GM21825 (cell line): ENCODE measurements around the gene NIBAN1.
"Not testable (repeated sequence)": the region's sequence is repeated elsewhere in the genome, so short reads cannot be mapped to it uniquely, and the experiment has no call there.

Source experiments
- ATAC-seq: cut with Tn5 transposase; IDR thresholded peaks from one replicate; pipeline ENCODE4 v1.9.1; 2021; ENCODE audit warnings: mild to moderate bottlenecking, moderate library complexity; ENCODE audit not compliant: unreplicated experiment

NIBAN1 gene

DNA sequence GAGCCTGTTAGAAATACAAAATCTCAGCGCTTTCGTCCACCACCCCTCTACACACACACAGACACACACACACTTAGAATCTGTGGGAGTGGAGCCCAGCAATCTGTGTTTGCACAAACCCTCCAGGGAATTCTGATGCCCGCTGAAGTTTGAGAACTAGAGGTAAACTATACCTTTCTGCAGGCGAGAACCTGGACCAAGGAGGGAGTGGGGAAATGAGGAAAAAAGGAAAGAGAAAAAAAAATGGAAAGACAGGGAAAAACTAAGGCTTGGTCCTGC, 468 bp upstream of the NIBAN1 start:
- no peak for ATAC-seq

DNA sequence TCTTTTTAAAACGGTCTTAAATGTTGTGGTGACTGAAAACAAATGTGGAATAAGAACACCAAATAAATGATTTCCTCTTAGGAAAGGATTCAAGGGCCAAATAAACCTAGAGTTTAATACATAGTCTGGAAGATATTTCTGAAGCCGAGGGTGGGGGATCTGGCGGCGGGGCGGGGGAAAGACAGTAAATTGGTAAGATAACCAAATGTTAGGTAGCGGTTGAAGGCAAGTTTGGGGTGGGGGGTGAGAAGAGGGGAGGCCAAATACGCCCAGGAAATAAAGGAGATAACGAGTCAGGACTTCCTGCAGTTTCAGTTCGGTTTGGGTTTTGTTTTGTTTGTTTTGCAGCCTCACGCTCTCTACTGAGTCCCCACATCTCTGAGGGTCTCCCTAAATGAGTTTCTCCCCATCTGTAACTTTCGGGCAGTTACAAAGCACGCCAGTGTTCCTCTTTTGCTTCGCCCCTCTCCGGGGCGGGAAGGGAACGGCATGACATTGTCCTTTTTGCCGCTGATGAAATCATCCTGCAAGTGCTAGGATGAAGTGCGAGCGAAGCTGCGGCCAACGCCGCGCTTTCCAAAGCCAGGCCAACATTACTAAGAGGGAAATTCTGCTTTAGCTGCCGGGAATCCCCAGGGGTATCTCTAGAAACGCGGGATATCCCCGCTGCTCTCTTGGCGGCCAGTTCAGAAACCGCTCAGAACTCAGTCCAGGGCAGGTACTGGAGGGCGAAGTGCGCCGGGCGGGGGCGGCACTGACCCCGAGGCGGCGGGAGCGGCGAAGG, 844 bp downstream of the NIBAN1 start:
- peak; percentile 61 for ATAC-seq

- ATAC-seq: no peak
Measured at GRCh38 chr1:184972315-184973055, 1.8 kb downstream of the NIBAN1 start.

- ATAC-seq: no peak
Measured at GRCh38 chr1:184971522-184972265, 2.6 kb downstream of the NIBAN1 start.

DNA sequence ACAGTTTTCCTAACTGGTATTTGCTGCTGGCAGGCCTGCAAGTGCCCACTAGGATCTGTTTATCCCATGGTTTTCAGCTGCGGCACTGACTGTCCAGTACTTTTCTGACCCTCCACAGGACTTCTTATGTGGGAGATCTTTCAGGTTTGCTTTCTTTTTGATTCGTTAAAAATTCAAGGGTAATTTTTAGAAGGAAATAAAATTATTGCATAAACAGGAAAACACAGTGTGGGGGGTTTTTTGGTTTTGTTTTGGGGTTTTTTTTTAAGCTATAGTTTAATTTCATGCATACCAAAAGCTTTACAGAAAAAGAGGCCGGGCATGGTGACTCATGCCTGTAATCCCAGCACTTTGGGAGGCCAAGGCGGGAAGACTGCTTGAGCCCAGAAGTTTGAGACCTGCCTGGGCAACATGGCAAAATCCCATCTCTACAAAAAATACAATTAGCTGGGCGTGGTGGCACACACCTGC, 3.6 kb downstream of the NIBAN1 start:
- no peak for ATAC-seq

- no peak for ATAC-seq
Measured at GRCh38 chr1:184966989-184967388, 7.3 kb downstream of the NIBAN1 start.

DNA sequence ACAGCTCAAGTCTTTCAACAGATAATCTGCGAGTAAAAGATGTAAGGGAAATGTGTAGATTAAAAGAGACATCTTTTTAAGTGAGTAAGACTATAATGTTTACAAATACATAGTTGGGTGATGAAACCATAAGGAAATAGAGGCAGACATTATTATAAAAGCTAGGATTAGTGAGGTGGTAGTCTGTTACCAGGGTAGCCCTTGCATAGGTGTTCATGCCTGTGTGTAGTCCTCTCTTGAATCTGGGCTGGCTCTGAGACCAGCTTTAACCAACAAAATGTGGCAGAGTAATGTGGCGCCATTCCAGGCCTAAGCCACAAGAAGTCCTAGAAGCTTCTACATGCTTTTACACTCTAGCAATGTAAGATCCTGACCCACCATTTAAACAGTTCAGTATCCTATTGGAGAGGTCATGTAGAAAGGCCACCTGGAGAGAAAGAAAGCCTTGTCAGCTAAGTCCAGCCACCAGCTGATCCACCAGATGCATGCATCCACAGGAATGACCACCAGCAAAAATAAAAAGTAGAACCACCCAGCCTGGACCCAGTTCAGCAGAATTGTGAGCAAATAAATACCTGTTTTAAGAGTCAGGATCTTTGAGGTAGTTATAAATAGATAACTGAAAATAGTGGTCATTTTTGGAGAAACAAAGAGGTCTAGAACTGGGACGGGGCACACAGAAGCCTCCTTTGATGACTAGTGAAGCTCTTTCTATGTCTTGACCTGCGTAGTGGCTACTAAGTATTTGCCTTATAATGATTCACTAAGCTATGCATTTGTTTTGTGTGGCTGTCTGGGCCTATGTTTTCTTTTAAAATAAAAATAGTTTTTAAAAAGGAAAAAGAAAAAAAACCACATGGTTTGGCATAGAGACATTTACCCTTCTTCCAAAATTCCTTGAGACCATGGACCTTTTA, 8.1 kb downstream of the NIBAN1 start:
- no peak for ATAC-seq

DNA sequence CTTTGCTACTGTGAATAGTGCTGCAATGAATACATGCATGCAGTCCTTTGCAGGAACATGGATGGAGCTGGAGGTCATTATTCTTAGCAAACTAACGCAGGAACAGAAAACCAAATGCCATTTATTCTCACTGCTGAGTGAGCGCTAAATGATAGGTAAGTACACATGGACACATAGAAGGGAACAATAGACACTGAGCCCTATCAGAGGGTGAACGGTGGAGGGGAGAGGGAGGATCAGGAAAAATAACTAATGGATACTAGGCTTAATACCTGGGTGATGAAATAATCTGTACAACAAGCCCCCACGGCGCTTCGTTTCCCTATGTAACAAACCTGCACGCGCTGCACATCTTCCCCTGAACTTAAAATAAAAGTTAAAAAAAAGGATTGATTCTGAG, 8.9 kb downstream of the NIBAN1 start:
- no peak for ATAC-seq

DNA sequence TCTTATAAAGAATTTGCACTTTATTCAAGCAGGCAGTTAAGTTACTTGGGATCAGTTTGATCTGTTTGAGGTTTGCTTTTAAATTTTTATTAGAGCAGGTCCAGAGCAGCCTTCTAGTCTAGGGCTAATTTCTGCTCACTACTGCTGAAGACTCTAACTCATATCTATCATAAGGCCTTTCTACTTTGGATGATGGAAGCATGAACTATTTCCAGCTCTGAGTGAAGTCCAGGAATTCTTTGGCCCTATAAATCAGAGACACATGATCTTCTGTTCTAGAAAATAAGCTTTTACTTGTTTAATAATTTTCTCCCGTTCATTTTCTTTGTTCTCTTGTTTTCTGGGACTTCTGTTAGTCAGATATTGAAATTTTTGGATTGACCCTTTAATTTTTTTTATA, 14.7 kb downstream of the NIBAN1 start:
- no peak for ATAC-seq

GRCh38 chr1:184958554-184959353, 15.6 kb downstream of the NIBAN1 start:
- no peak for ATAC-seq

- ATAC-seq: not testable (repeated sequence)
Measured at GRCh38 chr1:184957901-184958300, 16.4 kb downstream of the NIBAN1 start.

- ATAC-seq: no peak
Measured at GRCh38 chr1:184956999-184957700, 17.2 kb downstream of the NIBAN1 start.

DNA sequence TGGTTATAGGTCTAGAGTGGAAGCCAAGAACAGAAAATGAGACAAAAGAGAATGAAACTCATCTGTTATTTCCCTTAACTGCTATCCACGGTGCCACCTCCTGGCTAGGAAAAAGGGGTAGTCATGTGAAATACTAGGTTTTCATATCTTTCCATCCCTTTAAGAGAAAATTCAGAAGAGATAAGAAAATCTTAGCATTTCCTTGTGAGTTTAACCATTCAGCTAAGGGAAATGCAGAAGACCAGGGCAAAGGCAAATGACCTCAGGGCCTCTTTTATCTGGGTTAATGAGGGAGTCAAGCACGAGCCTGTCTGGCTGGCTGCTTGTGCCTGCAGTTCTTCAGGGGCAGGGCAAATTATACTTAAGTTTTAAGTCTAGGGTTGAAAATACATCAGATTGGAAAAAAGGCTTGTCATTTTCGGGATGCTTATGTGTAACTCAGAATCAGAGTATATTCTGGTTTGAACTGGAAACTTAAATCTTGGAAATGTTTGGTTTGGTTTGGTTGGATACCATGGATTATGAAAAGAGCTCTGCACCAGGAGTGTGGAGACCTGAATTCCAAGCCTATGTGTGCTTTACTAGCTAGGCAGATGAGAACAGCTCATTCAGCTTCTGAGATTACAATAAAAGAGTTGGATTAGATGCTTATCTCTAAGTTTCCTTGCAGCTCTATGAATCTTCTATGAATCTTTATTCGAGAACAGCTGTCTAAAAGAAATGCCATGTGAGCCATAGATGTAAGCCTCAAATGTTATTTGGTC, 19.9 kb downstream of the NIBAN1 start:
- no peak for ATAC-seq

GRCh38 chr1:184953600-184954219, 20.6 kb downstream of the NIBAN1 start:
- ATAC-seq: no peak

DNA sequence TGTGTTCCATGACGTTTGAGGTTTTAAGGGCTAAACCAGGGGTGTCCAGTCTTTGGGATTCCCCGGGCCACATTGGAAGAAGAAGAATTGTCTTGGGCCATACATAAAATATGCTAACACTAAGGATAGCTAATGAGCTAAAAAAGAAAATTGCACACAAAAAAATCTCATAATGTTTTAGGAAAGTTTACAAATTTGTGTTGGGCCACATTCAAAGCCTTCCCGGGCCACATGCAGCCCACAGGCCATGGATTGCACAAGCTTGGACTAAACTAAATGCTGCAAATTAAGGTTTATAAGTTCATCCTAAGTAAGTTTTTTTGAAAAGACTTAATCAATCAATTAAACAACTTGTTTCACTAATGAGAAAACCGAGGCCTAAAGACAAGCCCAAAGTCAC, 21.9 kb downstream of the NIBAN1 start:
- no peak for ATAC-seq

DNA sequence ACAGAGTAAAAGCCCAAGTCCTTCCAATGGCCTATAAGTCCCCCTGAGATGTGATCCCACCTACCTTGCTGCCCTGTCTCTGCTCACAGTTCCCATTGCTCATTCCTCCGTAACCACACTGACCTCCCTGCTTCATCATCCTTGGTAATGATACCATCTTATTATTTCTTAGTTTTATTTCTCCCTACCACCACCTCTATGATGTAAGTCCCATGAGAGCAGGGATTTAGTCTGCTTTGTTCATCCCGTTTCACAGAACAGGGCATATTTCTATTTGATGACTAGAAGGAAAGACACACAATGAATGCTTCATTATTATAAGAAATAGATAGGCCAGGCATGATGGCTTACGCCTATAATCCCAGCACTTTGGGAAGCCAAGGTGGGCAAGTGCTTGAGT, 22.5 kb downstream of the NIBAN1 start:
- no peak for ATAC-seq

DNA sequence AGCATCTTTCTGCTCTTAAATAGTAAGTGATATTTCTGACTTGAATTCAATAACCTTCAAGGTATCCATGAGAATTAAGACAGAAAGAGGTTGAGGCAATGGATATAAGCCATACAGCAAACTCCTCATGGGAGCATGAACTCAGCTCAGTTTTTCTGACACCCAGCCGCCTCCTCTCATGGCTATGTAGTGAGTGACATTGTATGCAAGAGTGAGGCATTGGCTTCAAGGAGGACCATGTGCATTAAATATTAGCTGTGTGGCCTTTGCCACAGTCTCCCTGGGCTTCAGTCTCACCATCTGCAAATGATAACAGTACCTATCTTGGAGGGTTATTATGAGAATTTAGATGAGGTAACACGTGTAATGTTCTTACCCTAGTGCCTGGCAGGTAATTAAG, 23.4 kb downstream of the NIBAN1 start:
- ATAC-seq: no peak

GRCh38 chr1:184950227-184950626, 24.1 kb downstream of the NIBAN1 start:
- no peak for ATAC-seq
